ENCODE measurements around the gene PAEP.
A peak's percentile ranks its signal among the peaks of the same experiment; 100 is the strongest.
"Not testable (repeated sequence)": the region's sequence is repeated elsewhere in the genome, so short reads cannot be mapped to it uniquely, and the experiment has no call there.

The PAEP gene
- total RNA-seq: 0 to 0.13 (median 0.04) reads per million in 18 experiments

- peak in 1 of 2 donors; percentile 15 for DNase-seq
Measured at GRCh38 chr9:135561391-135562234, at the start of gene PAEP. TSS of gene PAEP (plus strand) at chr9:135561756.

DNA sequence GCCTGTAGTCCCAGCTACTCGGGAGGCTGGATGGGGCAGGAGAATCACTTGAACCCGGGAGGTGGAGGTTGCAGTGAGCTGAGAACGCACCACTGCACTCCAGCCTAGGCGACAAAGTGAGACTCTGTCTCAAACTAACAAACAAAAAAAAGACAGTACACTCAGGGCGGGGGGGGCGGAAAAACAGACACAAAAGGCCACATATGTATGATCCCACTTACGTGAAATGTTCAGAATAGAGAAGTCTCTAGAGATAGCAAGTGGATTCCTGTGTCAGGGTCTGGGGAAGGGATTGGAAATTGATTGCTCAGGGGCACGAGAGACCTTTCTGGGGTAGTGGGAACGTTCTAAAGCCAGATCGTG is 49.3 kb upstream of the PAEP start:
- no peak for DNase-seq

DNA sequence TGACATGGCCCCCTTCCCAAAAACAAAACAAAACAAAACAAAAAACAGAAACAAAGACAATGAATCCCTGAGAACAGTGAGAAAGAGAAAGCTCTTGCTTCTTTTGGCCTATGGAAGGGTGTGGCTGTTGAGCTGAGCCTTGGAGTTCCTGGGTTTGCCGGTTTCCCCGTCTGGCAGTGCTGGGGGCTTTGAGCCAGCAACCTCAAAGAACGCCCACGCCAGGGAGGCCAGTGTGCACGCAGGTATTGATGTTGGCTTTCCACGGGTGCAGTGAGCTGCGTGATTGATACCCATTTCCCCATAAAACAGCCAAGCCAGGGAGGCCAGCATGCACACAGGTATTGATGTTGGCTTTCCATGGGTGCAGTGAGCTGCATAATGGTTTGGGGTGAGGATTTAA is 48.7 kb upstream of the PAEP start:
- DNase-seq: no peak

- DNase-seq: no peak
Measured at GRCh38 chr9:135513351-135513846, 48.2 kb upstream of the PAEP start.

GRCh38 chr9:135513906-135514305 is 47.6 kb upstream of the PAEP start:
- not testable (repeated sequence) for DNase-seq

DNA sequence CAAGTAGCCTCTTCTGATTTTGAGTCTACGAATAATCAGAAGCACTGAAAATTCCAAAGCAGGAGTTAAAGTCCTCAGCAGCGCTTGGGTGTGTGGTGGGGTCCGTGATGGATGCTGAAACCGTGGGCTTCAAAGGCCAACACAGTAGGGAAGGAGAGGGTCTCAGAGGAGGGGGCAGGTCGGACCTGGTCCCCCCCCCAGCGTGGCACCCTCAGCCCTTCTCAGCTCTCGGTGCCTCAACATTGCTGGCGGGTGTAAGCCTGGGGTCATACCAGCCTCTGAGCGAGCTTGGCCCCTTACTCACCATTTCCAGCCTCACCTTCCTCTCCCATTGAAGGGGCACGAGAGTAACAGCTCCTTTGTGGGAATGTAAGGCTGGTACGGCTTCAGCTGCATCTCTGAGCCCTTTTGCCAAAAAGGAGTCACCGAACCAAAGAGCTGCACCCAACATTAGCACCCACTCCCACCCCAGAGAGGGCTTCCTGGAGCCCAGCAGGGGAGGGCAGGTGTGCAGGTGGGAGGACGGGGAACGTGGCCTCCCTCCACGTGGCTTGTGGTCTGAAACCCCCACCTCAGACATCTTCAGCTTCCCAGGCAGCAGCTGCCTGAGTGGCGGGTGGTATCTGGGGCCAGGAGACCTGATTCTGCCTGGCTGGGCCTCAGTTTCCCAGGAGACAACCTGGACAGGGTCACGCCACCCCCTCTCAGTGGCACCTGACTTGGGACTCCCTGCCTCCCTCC is 47.0 kb upstream of the PAEP start:
- no peak for DNase-seq

GRCh38 chr9:135515083-135515951 is 46.2 kb upstream of the PAEP start:
- no peak for DNase-seq

DNA sequence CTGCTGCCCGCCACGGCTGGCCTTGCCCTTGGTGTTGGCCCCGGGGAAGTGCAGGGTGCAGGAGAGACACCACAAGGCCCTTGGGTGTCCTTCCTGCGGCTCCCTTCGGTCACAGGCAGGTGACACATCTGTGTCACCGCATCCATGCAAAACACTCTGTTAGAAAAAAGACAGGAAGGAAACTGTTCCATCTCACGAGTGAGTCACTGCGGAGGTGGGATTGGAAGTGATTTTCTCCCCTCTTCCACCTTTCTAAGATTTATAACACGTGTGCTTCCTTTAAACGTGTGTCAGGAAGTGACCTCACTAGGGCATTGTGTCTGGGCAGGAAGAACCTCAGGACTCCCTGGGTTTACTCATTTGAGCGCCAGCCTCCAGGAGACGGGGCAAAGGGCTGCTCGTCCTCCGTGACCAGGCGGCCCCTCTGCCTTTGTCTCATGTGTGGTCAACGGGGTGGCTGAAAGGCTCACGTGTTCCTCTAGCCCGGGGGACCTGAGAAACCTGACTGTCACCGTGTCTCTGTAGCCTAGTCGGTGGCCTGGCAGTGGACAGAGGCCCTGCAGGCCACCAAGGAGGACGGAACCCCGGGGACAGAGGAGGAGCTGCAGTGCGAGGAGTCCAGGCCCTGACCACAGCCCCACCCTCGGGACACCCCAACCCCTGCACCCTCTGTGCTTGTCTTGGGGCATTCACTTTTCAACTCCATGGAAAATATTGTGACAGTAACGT is 45.3 kb upstream of the PAEP start:
- no peak for DNase-seq

- DNase-seq: no peak
Measured at GRCh38 chr9:135517407-135517822, 44.1 kb upstream of the PAEP start.

DNA sequence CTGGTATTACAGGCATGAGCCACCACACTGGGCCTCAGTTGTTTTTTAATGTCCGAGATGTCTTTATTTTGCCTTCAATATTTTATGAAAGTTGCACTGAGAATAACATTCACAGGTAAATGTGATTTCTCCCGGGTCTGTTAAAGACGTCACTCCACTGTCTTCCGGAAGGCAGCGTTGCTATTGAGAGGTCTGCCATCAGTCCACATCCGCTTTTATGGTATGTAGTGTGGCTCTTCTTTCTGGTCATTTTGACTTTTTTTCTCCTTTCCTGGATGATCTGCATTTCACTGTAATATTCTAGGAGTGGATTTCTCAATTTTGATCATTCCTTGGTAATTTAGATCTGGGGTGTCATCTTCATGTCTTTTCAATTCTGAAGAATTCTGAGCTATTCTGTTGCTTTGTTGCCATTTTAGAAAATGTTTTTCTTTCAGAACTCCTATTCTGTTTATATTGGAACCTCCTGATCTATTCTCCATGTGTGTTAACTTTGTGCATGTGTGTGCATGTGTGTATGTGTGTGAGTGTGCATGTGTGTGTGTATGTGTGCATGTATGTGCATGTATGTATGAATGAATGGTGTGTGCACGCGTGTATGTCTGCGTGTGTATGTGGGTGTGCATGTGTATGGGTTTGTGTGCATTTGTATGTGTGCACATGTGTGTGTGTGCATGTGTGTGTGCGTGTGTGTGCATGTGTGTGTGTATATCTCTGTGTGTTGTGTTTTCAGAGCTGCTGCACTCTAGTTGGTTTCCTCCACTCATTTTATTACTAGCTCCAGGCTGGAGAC is 42.2 kb upstream of the PAEP start:
- DNase-seq: no peak

DNA sequence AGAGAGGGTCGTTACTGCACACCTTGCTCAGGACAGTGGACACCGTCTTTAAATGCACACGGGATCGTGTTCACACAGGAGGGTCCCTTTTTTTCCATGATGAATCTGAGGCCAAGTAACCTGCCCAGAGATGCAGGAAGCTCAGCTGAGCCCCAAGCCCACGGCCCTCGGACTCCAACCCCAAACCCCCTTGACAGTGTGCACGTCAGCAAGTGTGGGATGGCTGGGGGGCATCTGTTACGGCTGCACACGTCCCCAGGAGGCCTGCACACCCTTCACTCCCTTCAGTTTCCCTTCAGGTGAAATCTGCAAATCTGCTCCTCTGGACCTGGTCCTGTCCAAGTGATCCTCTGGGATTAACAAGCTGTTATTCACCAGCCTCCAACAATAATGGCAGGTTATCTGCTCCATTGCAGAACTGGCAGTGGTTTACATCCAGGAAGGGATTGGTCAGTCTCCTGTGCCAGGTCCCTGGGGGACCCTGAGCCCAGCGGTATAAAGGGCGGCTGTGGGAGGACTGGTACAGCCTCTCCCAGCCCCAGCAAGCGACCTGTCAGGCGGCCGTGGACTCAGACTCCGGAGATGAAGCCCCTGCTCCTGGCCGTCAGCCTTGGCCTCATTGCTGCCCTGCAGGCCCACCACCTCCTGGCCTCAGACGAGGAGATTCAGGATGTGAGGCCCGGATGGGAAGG is 40.5 kb upstream of the PAEP start, which contains the start of gene LCN1:
TSS of gene LCN1 (plus strand) at position 525 of the 692 bp plus-strand sequence. CDS start at position 583, 58 bp downstream.
- no peak for DNase-seq

DNA sequence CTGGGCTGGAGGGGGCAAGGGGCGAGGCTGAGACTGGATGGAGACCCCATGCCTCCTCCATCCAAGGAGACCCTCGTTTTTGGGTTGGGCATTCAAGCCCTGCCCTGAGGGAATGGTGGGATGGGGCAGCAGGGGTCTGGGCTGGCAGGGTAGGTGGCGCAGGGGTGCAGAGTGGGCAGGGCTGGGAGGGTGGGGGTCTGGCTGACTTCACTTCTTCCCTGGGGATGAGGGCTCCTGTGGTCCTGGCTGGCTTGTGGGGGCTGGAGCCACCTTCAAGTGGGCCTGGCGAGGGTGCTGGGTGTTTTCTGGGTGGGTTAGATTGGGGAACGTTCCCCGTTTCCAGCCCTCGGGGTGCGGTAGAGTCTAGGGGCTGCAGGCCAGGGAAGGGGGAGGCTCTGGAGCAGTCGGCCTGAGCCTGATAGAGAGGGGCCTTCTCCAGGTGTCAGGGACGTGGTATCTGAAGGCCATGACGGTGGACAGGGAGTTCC is 39.9 kb upstream of the PAEP start:
- DNase-seq: no peak

DNA sequence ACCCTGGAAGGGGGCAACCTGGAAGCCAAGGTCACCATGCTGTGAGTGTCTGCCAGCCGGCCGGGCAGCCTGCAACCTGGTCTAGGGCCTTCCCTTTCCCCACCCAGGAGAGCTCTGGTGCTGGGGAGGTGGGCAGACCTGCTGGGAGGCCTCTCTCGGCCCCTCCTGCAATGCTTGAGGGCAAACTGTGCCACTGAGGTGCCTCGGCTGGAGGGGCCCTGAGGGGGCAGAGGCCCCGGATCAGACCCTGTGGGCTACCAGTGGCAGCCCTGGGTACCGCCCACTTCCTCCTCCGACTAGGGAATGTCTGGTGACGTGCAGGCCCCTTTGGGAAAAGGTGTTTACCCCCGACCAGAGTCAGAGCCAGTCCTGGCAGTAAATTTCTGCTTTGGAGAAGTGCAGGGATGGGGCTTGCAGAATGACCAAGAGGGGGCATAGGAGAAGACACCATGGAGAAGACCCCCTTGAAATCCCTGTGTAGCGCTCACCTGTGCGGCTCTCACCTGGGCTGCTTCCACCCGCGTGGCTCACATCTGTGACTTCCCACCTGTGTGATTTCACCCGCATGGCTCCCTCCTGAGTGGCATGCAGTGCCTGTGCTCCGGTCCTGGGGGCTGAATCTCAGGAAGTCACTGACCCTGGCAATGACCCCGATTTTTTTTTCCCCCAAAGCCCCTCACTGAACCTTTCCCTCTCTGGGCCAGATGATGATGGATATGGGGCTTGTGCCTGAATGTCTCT is 39.2 kb upstream of the PAEP start:
- no peak for DNase-seq

- no peak for DNase-seq
Measured at GRCh38 chr9:135522931-135523330, 38.6 kb upstream of the PAEP start.

DNA sequence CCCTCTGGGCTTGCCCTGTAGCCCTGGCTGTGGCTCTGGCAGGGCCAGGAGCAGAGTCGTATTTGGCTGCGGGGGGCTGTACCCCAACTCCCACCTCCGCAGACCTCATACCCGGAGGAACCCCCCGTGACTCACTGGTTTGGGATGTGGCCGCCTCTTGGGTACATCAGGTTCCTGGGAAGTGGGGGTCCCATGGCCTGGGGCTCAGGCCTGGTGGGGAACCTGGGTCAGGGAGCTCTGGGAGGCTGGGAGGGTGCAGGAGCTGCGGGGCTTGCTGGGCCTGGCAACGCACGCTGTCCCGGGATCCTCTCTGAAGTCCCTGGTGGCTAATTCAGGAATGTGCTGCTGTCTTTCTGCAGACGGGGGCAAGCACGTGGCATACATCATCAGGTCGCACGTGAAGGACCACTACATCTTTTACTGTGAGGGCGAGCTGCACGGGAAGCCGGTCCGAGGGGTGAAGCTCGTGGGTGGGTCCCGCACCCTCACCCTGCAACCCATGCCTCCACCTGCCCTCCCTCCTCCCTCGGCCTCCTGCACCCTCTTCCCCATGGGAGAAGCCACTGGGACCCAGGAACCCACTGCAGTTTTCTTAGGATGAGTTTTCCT is 37.9 kb upstream of the PAEP start:
- DNase-seq: no peak

DNA sequence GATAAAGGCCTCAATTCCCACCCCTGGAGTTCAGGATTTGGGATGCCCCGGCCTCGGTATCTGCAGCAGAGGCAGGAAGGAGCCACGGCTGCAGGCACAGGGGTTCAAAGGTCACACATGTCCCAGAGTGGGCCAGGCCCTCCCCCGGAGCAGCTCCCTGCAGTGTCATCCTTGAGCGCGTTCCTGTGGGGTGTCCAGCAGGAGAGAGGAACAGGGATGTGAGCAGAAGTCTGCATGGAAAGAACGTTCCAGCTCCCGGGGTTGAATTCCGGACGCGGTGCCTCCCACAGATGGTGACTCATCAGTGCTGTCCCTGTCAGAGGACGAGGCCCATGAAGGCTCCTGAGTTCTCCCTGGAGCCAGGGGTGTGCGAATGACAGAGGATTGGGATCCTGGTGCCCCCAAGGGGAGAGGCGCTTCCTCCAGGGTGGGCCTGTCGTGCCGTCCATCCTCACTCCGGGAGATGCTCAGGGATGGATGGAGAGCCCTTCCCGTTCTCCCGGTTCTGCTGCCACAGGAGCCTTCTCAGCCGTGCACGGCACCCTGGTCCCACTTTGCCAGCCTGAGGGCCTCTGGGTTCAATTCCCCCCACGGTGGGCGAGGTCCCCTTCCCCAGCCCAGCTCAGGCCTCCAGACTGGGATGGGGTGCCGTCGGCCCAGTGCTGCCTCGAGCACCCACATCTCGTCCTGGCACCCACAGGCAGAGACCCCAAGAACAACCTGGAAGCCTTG is 37.3 kb upstream of the PAEP start:
- no peak for DNase-seq

DNA sequence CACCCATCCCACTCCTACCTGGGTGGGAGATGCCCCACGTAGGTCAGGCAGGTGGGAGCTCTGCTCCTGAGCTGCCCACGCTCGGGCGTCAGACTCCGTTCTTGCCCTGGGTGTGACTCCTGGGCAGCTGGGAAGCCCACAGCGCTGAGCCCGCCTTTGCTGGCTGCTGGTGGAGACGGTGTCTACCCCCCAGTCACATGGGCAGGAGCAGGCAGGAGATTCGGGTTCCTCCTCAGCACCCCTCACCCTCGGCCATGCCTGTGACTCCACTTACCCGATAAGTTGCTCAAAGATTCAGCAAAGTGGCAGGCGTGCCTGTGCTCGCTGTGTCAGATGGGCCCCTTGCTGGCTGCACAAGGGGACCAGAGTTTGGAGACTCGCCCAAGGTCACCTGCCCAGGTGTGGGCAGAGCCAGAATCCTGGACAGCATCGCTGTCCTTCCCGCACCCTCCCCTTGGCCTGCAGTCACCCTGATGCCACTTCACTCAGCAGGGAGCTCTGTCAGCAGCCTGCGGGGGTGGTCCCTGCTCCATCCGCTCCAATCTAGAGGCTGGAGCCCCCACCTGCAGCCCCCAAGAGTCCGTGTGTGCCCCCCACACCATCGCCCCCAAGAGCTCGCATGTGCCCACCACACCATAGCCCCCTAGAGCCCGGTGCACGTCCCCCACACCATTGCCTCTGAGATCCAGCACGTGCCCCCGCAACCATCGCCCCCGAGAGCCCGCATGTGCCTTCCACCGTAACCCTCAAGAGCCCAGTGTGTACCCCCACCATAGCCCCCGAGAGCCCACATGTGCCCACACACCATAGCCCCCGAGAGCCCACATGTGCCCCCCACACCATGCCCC is 36.1 kb upstream of the PAEP start:
- DNase-seq: no peak
